HepG2 (cell line): ENCODE results near the gene ZMYM1. TPM values are rescaled to one million over a fixed set of nuclear protein-coding genes. Genes with fewer than 3 reads are reported as not detected.

ENCODE experiments used
- ATAC-seq: fragments of 200-7000 bp; cut with Tn5 transposase; 3 replicates; pipeline ENCODE4 v1.9.1; 2020; ENCODE audit warnings: mild to moderate bottlenecking, moderate library complexity
- BruUV-seq: library from RNA; stranded (reverse); fragments of 400-500 nt; replicated peaks from 2 replicates; lab custom pipeline; 2021; lab: Mats Ljungman, UMichigan
- CTCF ChIA-PET: fragments of 300-600 bp; formaldehyde crosslinking; extraction: SDS; loops from one replicate; lab custom pipeline; 2021; ENCODE audit warnings: low total read pairs, inconsistent platforms, low intra/inter-chr PET ratio; lab: Yijun Ruan, JAX
- POLR2A ChIA-PET: fragments of 350-600 bp; sonication (Branson Sonifier 250); formaldehyde crosslinking; loops from one replicate; lab custom pipeline; 2020; ENCODE audit warnings: antibody characterized with exemption, inconsistent platforms; lab: Yijun Ruan, JAX
- DNase-seq: peaks from one replicate; pipeline ENCODE4 v3.0.0-alpha.2; 2015; ENCODE audit warnings: low spot score
- FAIRE-seq: peaks from 3 replicates; lab custom pipeline; 2011; peaks lifted over from hg19 to GRCh38; lab: Jason Lieb, UNC
- H2AFZ ChIP-seq: one replicate; pipeline ENCODE4 v1.6.1; 2011; ENCODE audit warnings: low read length, inconsistent platforms
- H3K27ac ChIP-seq: fragments of 300-600 bp; 3 replicates; pipeline ENCODE4 v1.8.0; 2011; ENCODE audit warnings: mixed run types, mild to moderate bottlenecking, mixed read lengths, low read length, inconsistent platforms; ENCODE audit not compliant: insufficient read depth; ENCODE audit errors: extremely low read length
- H3K27me3 ChIP-seq, 2 experiments: fragments of 200-600 bp in 1 of 2; 2 replicates in 1 of 2; 3 replicates in 1 of 2; pipeline versions ENCODE4 v1.6.0 to v1.8.0; 2011; ENCODE audit warnings: low read length in 2 of 2, mild to moderate bottlenecking in 2 of 2, moderate library complexity in 2 of 2, inconsistent platforms in 1 of 2; ENCODE audit not compliant: insufficient read depth in 2 of 2, control insufficient read depth in 1 of 2
- H3K36me3 ChIP-seq, 2 experiments: fragments of 200-600 bp in 1 of 2; replicated peaks in 1 of 2; 2 replicates in 1 of 2; 3 replicates in 1 of 2; pipeline versions ENCODE4 v1.5.1 to v1.8.0; 2011; ENCODE audit warnings: low read length in 2 of 2, inconsistent platforms in 1 of 2; ENCODE audit not compliant: insufficient read depth in 2 of 2, control insufficient read depth in 1 of 2
- H3K4me1 ChIP-seq: 2 replicates; pipeline ENCODE4 v1.5.1; 2012; ENCODE audit warnings: low read length, inconsistent platforms; ENCODE audit not compliant: insufficient read depth
- H3K4me2 ChIP-seq: 2 replicates; pipeline ENCODE4 v1.6.0; 2011; ENCODE audit warnings: low read depth, low read length, inconsistent platforms
- H3K4me3 ChIP-seq, 3 experiments: fragments of 200-600 bp in 1 of 3; sonication (generic), shearing (Covaris generic) in 1 of 3; replicated peaks in 1 of 3; 2 replicates each; pipeline ENCODE4 v1.5.1; 2011 to 2016; ENCODE audit warnings: low read length in 3 of 3, inconsistent platforms in 2 of 3, low read depth in 2 of 3, mild to moderate bottlenecking in 2 of 3, control low read depth in 1 of 3, mixed read lengths in 1 of 3; ENCODE audit not compliant: insufficient read depth in 1 of 3
- H3K79me2 ChIP-seq: one replicate; pipeline ENCODE4 v1.6.1; 2011; ENCODE audit warnings: low read length, inconsistent platforms; ENCODE audit not compliant: insufficient read depth
- H3K9ac ChIP-seq: 2 replicates; pipeline ENCODE4 v1.6.0; 2011; ENCODE audit warnings: mild to moderate bottlenecking, low read depth, low read length, inconsistent platforms; ENCODE audit not compliant: insufficient read depth
- H3K9me3 ChIP-seq: 2 replicates; pipeline ENCODE4 v1.5.1; 2012; ENCODE audit warnings: mild to moderate bottlenecking, low read length
- H4K20me1 ChIP-seq: 2 replicates; pipeline ENCODE4 v1.6.0; 2011; ENCODE audit warnings: inconsistent platforms, mild to moderate bottlenecking, low read length, moderate library complexity; ENCODE audit not compliant: insufficient read depth
- ARID2 ChIP-seq: sonication (generic); formaldehyde crosslinking; IDR thresholded peaks from 2 replicates; pipeline ENCODE4 v1.8.1; 2022; ENCODE audit warnings: mild to moderate bottlenecking, missing genetic modification reagents, borderline replicate concordance
- ATM ChIP-seq: fragments of 450-650 bp; IDR thresholded peaks from 2 replicates; pipeline ENCODE4 v1.7.1; 2017; ENCODE audit warnings: mild to moderate bottlenecking, borderline replicate concordance
- FOXJ3 ChIP-seq: sonication (generic); formaldehyde crosslinking; IDR thresholded peaks from 2 replicates; pipeline ENCODE4 v1.4.0; 2020; ENCODE audit warnings: missing genetic modification reagents, mild to moderate bottlenecking, borderline replicate concordance
- KDM2A ChIP-seq: sonication (generic); formaldehyde crosslinking; IDR thresholded peaks from 2 replicates; pipeline ENCODE4 v1.4.0; 2020; ENCODE audit warnings: low read depth, missing genetic modification reagents, borderline replicate concordance
- MIER3 ChIP-seq: IDR thresholded peaks from 2 replicates; pipeline ENCODE4 v1.6.1; 2016; ENCODE audit warnings: missing compliant biosample characterization, borderline replicate concordance
- NFE2 ChIP-seq: sonication (generic); formaldehyde crosslinking; IDR thresholded peaks from 2 replicates; pipeline ENCODE4 v1.4.0; 2020; ENCODE audit warnings: missing genetic modification reagents
- POLR2A ChIP-seq, 2 experiments: IDR thresholded peaks; 2 replicates each; pipeline ENCODE4 v1.6.1; 2011; ENCODE audit warnings: low read depth in 2 of 2, low read length in 2 of 2, mild to moderate bottlenecking in 1 of 2, moderate library complexity in 1 of 2; ENCODE audit not compliant: insufficient read depth in 1 of 2
- POLR2AphosphoS5 ChIP-seq: IDR thresholded peaks from 2 replicates; pipeline ENCODE4 v1.6.1; 2012; ENCODE audit warnings: low read depth, low read length
- SAP130 ChIP-seq: IDR thresholded peaks from 2 replicates; pipeline ENCODE4 v1.6.1; 2016; ENCODE audit warnings: low read depth
- TAF15 ChIP-seq: fragments of 200-400 bp; formaldehyde crosslinking; IDR thresholded peaks from one replicate; pipeline ENCODE4 v1.6.1; 2018; ENCODE audit warnings: mild to moderate bottlenecking, low read depth, low read length; ENCODE audit not compliant: poor library complexity, severe bottlenecking
- ZBTB46 ChIP-seq: sonication (generic); formaldehyde crosslinking; IDR thresholded peaks from 2 replicates; pipeline ENCODE4 v1.4.0; 2020; ENCODE audit warnings: mild to moderate bottlenecking, missing genetic modification reagents, borderline replicate concordance
- ZFP36L1 ChIP-seq: sonication (generic); formaldehyde crosslinking; IDR thresholded peaks from 2 replicates; pipeline ENCODE4 v1.8.0; 2022; ENCODE audit warnings: mild to moderate bottlenecking, missing genetic modification reagents, moderate library complexity
- ZNF282 ChIP-seq: fragments of 450-650 bp; IDR thresholded peaks from 2 replicates; pipeline ENCODE4 v1.6.1; 2018; ENCODE audit not compliant: partially characterized antibody
- ZNF367 ChIP-seq: sonication (generic); formaldehyde crosslinking; IDR thresholded peaks from 2 replicates; pipeline ENCODE4 v1.4.0; 2020; ENCODE audit warnings: missing genetic modification reagents, borderline replicate concordance
- ZNF550 ChIP-seq: sonication (generic); formaldehyde crosslinking; IDR thresholded peaks from 2 replicates; pipeline ENCODE4 v1.4.0; 2020; ENCODE audit warnings: mild to moderate bottlenecking, missing genetic modification reagents, borderline replicate concordance
- WGBS: methylation state at CpG from one replicate; pipeline ENCODE4 v1.1.6; 2017; ENCODE audit warnings: low lambda C conversion rate; 5-methylcytosine and 5-hydroxymethylcytosine counted together
- in situ Hi-C: cut with HindIII; loops from 2 replicates; pipeline ENCODE4 v1.10.0; 2017; ENCODE audit warnings: low pct_unique_long_range_greater_than_20kb; ENCODE audit not compliant: extremely low pct_ligation_motif_present
- intact Hi-C: fragments of 100-400 bp; cut with micrococcal nuclease; formaldehyde crosslinking; loops from one replicate; pipeline ENCODE4 v1.10.0; 2022; ENCODE audit not compliant: unreplicated experiment
- polyA plus RNA-seq, 8 experiments: library from polyadenylated mRNA; depleted of rRNA in 3 of 8; stranded (reverse) in 7 of 8; unstranded in 1 of 8; fragments of >200 nt; fragmentation: Illumina TruSeq in 4 of 8; extraction: Trizol in 4 of 8; gene quantifications; 2 replicates each; pipeline versions ENCODE4 v1.2.1 to v1.2.3, GENCODE V29; 2011 to 2016; ENCODE audit warnings: low read depth in 4 of 8, missing spikeins in 1 of 8, mixed read lengths in 1 of 8; ENCODE audit not compliant: insufficient read depth in 1 of 8
- total RNA-seq, 5 experiments: library from RNA; depleted of rRNA; stranded (reverse); fragments of >200 nt; fragmentation: Illumina TruSeq; extraction: Trizol; gene quantifications; 2 replicates each; pipeline ENCODE4 v1.2.3, GENCODE V29; 2016; ENCODE audit warnings: low read depth in 1 of 5
- TF ChIP-seq, protein P1 (sequence below): fragments of 450-650 bp; IDR thresholded peaks from 2 replicates; pipeline ENCODE4 v1.6.1; 2017; ENCODE audit warnings: mild to moderate bottlenecking

ZMYM1 gene
- total and polyA plus RNA-seq, 2 of the 13 experiments (the other 11 are each of a cell fraction or from before 2014, with no cell fraction given), result 10.0 to 16.2 TPM

DNA sequence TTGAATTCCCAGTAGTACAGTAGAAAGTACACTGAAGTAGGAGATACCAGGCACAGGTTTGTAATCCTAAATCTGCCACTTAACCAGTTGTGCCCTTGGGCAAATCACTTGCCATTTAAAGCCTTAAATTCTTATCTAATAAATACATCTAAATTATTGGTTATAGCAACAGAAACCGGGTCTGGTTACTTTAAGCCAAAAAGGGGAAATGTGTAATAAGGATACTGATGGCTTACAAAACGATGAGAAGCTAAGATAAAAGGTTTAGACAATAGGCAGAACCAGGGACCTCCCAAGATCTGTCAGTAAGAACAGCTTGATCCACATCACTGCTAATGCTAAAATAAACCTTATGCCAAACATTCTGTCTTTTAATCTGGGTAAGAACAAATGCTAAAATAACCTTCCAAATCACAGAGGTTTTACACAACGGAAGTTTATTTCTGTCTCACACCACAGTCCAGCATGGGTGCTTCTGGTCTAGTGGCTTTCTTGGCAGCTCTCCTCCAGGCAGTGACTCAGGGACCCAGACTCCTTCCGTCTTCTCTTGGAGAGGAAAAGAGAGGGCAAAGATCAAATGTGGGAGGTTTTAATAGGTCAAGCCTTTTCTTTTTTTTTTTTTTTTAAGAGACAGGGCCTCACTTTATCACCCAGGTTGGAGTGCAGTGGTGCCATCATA is 16.5 kb upstream of the ZMYM1 start:
- no peak overlapping the region for H3K4me2 ChIP-seq
- no peak overlapping the region for H2AFZ ChIP-seq
- no peaks in the 10 kb centered on the region for H3K36me3 ChIP-seq
- H3K4me3 ChIP-seq, result no peak overlapping the region
- no peak for TF ChIP-seq SAP130 (CRISPR knock-in tag)
- TF ChIP-seq ZNF550 (CRISPR knock-in tag), result no peak
- TF ChIP-seq ZFP36L1 (CRISPR knock-in tag), result no peak
- TF ChIP-seq TAF15, result no peak
- TF ChIP-seq POLR2AphosphoS5, result no peak
- TF ChIP-seq MIER3 (CRISPR knock-in tag), result no peak
- no peak for TF ChIP-seq POLR2A (IDR thresholded peaks at IDR 0.05; ENCODE audit: insufficient read depth in 1 of 2, low read depth in 2 of 2, low read length in 2 of 2)
- no peak for TF ChIP-seq ZNF367 (CRISPR knock-in tag)
- no peak for TF ChIP-seq ATM
- WGBS, result 0% methylated on average over 4 of the region's 4 CpGs
- no peaks in the 10 kb centered on the region for H4K20me1 ChIP-seq
- no peaks in the 10 kb centered on the region for H3K9me3 ChIP-seq
- no peaks in the 10 kb centered on the region; a peak in 1 of 5 replicates for H3K27me3 ChIP-seq
- H3K9ac ChIP-seq, result no peak overlapping the region
- no peaks in the 10 kb centered on the region for H3K4me1 ChIP-seq
- ChIA-PET CTCF (no interaction called here), POLR2A (no interaction called here)
- FAIRE-seq (no peak), DNase-seq (no peak), ATAC-seq (no peak)
- H3K27ac ChIP-seq, result no peak overlapping the region
- H3K79me2 ChIP-seq, result no peaks in the 10 kb centered on the region
- in situ Hi-C loops (no loop called here), intact Hi-C loops (no loop called here)
- no TSS peak for BruUV-seq

DNA sequence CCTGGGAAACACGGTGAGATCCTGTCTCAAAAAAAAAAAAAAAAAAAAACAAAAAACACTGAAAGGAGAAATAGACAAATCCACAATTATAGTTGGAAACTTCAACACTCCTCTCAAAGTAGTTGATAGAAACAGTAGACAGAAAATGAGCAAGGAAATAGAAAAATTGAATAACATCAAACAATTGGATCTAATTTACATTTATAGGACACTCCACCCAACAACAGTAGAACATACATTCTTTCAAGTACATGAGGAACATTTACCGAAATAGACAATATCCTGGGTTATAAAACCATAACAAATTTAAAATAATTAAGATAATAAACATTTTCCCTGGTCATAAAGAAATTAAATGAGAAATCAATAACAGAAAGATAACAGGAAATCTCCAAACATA is 14.9 kb upstream of the ZMYM1 start:
- POLR2A ChIA-PET, result no interaction called here
- Histone ChIP-seq H4K20me1 (no peaks in the 10 kb centered on the region), H2AFZ (no peak overlapping the region), H3K4me3 (no peak overlapping the region), H3K9ac (no peak overlapping the region), H3K36me3 (no peaks in the 10 kb centered on the region), H3K4me2 (no peak overlapping the region), H3K27me3 (no peaks in the 10 kb centered on the region; a peak in 1 of 5 replicates), H3K27ac (no peak overlapping the region), H3K79me2 (no peaks in the 10 kb centered on the region), H3K9me3 (no peaks in the 10 kb centered on the region), H3K4me1 (no peaks in the 10 kb centered on the region)
- no peak for ATAC-seq
- intact Hi-C loops, result no loop called here
- BruUV-seq, result no TSS peak
- FAIRE-seq, result no peak
- DNase-seq, result no peak
- in situ Hi-C loops, result no loop called here
- WGBS, result 26% methylated on average over 2 of the region's 2 CpGs
- CTCF ChIA-PET, result no interaction called here
- TF ChIP-seq ZBTB46 (CRISPR knock-in tag) (no peak), ARID2 (no peak), NFE2 (CRISPR knock-in tag) (no peak), ZNF282 (no peak), FOXJ3 (CRISPR knock-in tag) (no peak), KDM2A (CRISPR knock-in tag) (no peak)
- TF ChIP-seq, protein P1, sequence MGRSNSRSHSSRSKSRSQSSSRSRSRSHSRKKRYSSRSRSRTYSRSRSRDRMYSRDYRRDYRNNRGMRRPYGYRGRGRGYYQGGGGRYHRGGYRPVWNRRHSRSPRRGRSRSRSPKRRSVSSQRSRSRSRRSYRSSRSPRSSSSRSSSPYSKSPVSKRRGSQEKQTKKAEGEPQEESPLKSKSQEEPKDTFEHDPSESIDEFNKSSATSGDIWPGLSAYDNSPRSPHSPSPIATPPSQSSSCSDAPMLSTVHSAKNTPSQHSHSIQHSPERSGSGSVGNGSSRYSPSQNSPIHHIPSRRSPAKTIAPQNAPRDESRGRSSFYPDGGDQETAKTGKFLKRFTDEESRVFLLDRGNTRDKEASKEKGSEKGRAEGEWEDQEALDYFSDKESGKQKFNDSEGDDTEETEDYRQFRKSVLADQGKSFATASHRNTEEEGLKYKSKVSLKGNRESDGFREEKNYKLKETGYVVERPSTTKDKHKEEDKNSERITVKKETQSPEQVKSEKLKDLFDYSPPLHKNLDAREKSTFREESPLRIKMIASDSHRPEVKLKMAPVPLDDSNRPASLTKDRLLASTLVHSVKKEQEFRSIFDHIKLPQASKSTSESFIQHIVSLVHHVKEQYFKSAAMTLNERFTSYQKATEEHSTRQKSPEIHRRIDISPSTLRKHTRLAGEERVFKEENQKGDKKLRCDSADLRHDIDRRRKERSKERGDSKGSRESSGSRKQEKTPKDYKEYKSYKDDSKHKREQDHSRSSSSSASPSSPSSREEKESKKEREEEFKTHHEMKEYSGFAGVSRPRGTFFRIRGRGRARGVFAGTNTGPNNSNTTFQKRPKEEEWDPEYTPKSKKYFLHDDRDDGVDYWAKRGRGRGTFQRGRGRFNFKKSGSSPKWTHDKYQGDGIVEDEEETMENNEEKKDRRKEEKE, result no peak
